Activated CD4-positive, alpha-beta T cell treated with anti-CD3 and anti-CD28 coated beads for 1 hour (primary cell): ENCODE data around the gene ZBTB8OS.
"Not testable (repeated sequence)": the region's sequence is repeated elsewhere in the genome, so short reads cannot be mapped to it uniquely, and the experiment has no call there.

Experiments used
- DNase-seq: peaks from one replicate; pipeline ENCODE4 v3.0.0-alpha.2; 2020

The ZBTB8OS gene

GRCh38 chr1:32650248-32650751 lies at the start of gene ZBTB8OS:
ZBTB8OS (minus strand) TSS chr1:32650550; CDS start chr1:32650529, 21 bp downstream.
- peak; percentile 75 for DNase-seq

- DNase-seq: not testable (repeated sequence)
Measured at GRCh38 chr1:32696996-32697395, 46.6 kb upstream of the ZBTB8OS start.

- no peak for DNase-seq
Measured at GRCh38 chr1:32696041-32696440, 45.7 kb upstream of the ZBTB8OS start.

- no peak for DNase-seq
Measured at GRCh38 chr1:32695098-32695904, 45.0 kb upstream of the ZBTB8OS start.

GRCh38 chr1:32693455-32694174 lies 43.3 kb upstream of the ZBTB8OS start:
- DNase-seq: no peak

GRCh38 chr1:32686387-32686786 lies 36.0 kb upstream of the ZBTB8OS start:
- no peak for DNase-seq

GRCh38 chr1:32685498-32685897 lies 35.1 kb upstream of the ZBTB8OS start:
- no peak for DNase-seq

- no peak for DNase-seq
Measured at GRCh38 chr1:32684167-32684811, 33.9 kb upstream of the ZBTB8OS start.

- DNase-seq: no peak
Measured at GRCh38 chr1:32683397-32683796, 33.0 kb upstream of the ZBTB8OS start.

- DNase-seq: no peak
Measured at GRCh38 chr1:32681999-32682398, 31.6 kb upstream of the ZBTB8OS start.

GRCh38 chr1:32681509-32681908 lies 31.2 kb upstream of the ZBTB8OS start:
- DNase-seq: no peak

- DNase-seq: no peak
Measured at GRCh38 chr1:32680642-32681041, 30.3 kb upstream of the ZBTB8OS start.

- DNase-seq: not testable (repeated sequence)
Measured at GRCh38 chr1:32679993-32680392, 29.6 kb upstream of the ZBTB8OS start.

GRCh38 chr1:32676945-32677344 lies 26.6 kb upstream of the ZBTB8OS start:
- DNase-seq: no peak

- not testable (repeated sequence) for DNase-seq
Measured at GRCh38 chr1:32668716-32669115, 18.4 kb upstream of the ZBTB8OS start.

GRCh38 chr1:32666901-32667566 lies 16.7 kb upstream of the ZBTB8OS start:
- DNase-seq: no peak

GRCh38 chr1:32665915-32666314 lies 15.6 kb upstream of the ZBTB8OS start:
- no peak for DNase-seq

GRCh38 chr1:32659581-32659980 lies 9.2 kb upstream of the ZBTB8OS start:
- DNase-seq: no peak

GRCh38 chr1:32652244-32652962 lies 2.1 kb upstream of the ZBTB8OS start:
- no peak for DNase-seq

- DNase-seq: no peak
Measured at GRCh38 chr1:32651461-32652073, 1.2 kb upstream of the ZBTB8OS start.

- peak; percentile 98 for DNase-seq
Measured at GRCh38 chr1:32650752-32651460, 556 bp upstream of the ZBTB8OS start, which contains the start of gene RBBP4. RBBP4 (plus strand) TSS chr1:32651208; CDS start chr1:32651307, 99 bp downstream.
